CD14-positive monocyte (primary cell): ENCODE results near the gene PNLDC1. TPM values are rescaled to one million over a fixed set of nuclear protein-coding genes. Genes with fewer than 3 reads are reported as not detected.

Experiments used
- DNase-seq, 3 donors: peaks; one replicate each; pipeline ENCODE4 v3.0.0-alpha.2; 2011 to 2022
- H2AFZ ChIP-seq: 2 replicates; pipeline ENCODE4 v1.6.0; 2012; ENCODE audit warnings: mild to moderate bottlenecking, low read depth, low read length, inconsistent platforms; ENCODE audit not compliant: insufficient read depth, poor library complexity, severe bottlenecking
- H3K27ac ChIP-seq, 2 donors: 1 replicate in 1 of 2; 2 replicates in 1 of 2; pipeline ENCODE4 v1.5.1; 2012 to 2013; ENCODE audit warnings: low read length in 2 of 2, control low read depth in 1 of 2, inconsistent platforms in 1 of 2, low read depth in 1 of 2, mild to moderate bottlenecking in 1 of 2
- H3K27me3 ChIP-seq, 2 donors: one replicate each; pipeline versions ENCODE4 v1.6.0 to v1.6.1; 2011 to 2013; ENCODE audit warnings: low read length in 2 of 2; ENCODE audit not compliant: control insufficient read depth in 2 of 2, insufficient read depth in 2 of 2
- H3K36me3 ChIP-seq, 2 donors: replicated peaks in 1 of 2; 1 replicate in 1 of 2; 2 replicates in 1 of 2; pipeline versions ENCODE4 v1.5.1 to v1.6.1; 2012 to 2013; ENCODE audit warnings: low read length in 2 of 2, control low read depth in 1 of 2, inconsistent platforms in 1 of 2, mild to moderate bottlenecking in 1 of 2; ENCODE audit not compliant: insufficient read depth in 2 of 2, control insufficient read depth in 1 of 2
- H3K4me1 ChIP-seq, 2 donors: 1 replicate in 1 of 2; 2 replicates in 1 of 2; pipeline versions ENCODE4 v1.5.1 to v1.6.1; 2012 to 2013; ENCODE audit warnings: low read length in 2 of 2, control low read depth in 1 of 2, inconsistent platforms in 1 of 2, mild to moderate bottlenecking in 1 of 2, moderate library complexity in 1 of 2; ENCODE audit not compliant: insufficient read depth in 2 of 2, control insufficient read depth in 1 of 2
- H3K4me2 ChIP-seq: replicated peaks from 2 replicates; pipeline ENCODE3; 2012; ENCODE audit warnings: low read length, moderate library complexity, mild to moderate bottlenecking; ENCODE audit not compliant: poor library complexity, severe bottlenecking; ENCODE audit errors: extremely low read depth
- H3K4me3 ChIP-seq, 3 experiments: fragments of 200-600 bp in 1 of 3; sonication (generic) in 1 of 3; replicated peaks in 1 of 3; 1 replicate in 2 of 3; 2 replicates in 1 of 3; pipeline ENCODE4 v1.5.1; 2011 to 2013; ENCODE audit warnings: low read length in 3 of 3, mild to moderate bottlenecking in 3 of 3, control low read depth in 2 of 3, low read depth in 2 of 3, inconsistent platforms in 1 of 3, moderate library complexity in 1 of 3
- H3K79me2 ChIP-seq: 2 replicates; pipeline ENCODE4 v1.6.0; 2012; ENCODE audit warnings: mild to moderate bottlenecking, control low read depth, inconsistent platforms, low read length, moderate library complexity; ENCODE audit not compliant: insufficient read depth
- H3K9ac ChIP-seq: 2 replicates; pipeline ENCODE4 v1.6.0; 2017; ENCODE audit warnings: low read length, mild to moderate bottlenecking; ENCODE audit not compliant: insufficient read depth, poor library complexity, severe bottlenecking
- H3K9me3 ChIP-seq, 2 donors: replicated peaks in 1 of 2; 1 replicate in 1 of 2; 2 replicates in 1 of 2; pipeline versions ENCODE4 v1.5.1 to v1.6.1; 2012 to 2013; ENCODE audit warnings: low read length in 2 of 2, control low read depth in 1 of 2; ENCODE audit not compliant: control insufficient read depth in 1 of 2, insufficient read depth in 1 of 2
- H4K20me1 ChIP-seq: 2 replicates; pipeline ENCODE4 v1.6.0; 2012; ENCODE audit warnings: mild to moderate bottlenecking, low read length, control low read depth, moderate library complexity; ENCODE audit not compliant: insufficient read depth
- H3K27ac Mint-ChIP-seq, 7 donors: one replicate each; pipeline ENCODE4 v1.8.0; 2020; ENCODE audit warnings: mild to moderate bottlenecking in 7 of 7, mixed read lengths in 7 of 7, moderate library complexity in 6 of 7, inconsistent platforms in 2 of 7
- H3K27me3 Mint-ChIP-seq, 3 donors: one replicate each; pipeline ENCODE4 v1.8.0; 2021 to 2022; ENCODE audit warnings: low read depth in 3 of 3, mild to moderate bottlenecking in 3 of 3, mixed read lengths in 3 of 3, moderate library complexity in 3 of 3, inconsistent platforms in 1 of 3
- H3K36me3 Mint-ChIP-seq, 2 donors: one replicate each; pipeline ENCODE4 v1.8.0; 2020; ENCODE audit warnings: mixed read lengths in 2 of 2, inconsistent platforms in 1 of 2, mild to moderate bottlenecking in 1 of 2
- H3K4me1 Mint-ChIP-seq: one replicate; pipeline ENCODE4 v1.8.0; 2020; ENCODE audit warnings: mild to moderate bottlenecking, mixed read lengths
- H3K4me3 Mint-ChIP-seq, 2 donors: one replicate each; pipeline ENCODE4 v1.8.0; 2020; ENCODE audit warnings: mild to moderate bottlenecking in 2 of 2, mixed read lengths in 2 of 2, moderate library complexity in 1 of 2
- H3K9me3 Mint-ChIP-seq, 7 donors: one replicate each; pipeline ENCODE4 v1.8.0; 2020 to 2022; ENCODE audit warnings: mixed read lengths in 7 of 7, mild to moderate bottlenecking in 6 of 7, moderate library complexity in 6 of 7, inconsistent platforms in 2 of 7
- WGBS: methylation state at CpG from one replicate; pipeline ENCODE4 v1.1.5; 2013; ENCODE audit warnings: missing lambda C conversion rate; ENCODE audit not compliant: insufficient coverage; 5-methylcytosine and 5-hydroxymethylcytosine counted together
- intact Hi-C, 2 donors: fragments of 100-400 bp; cut with micrococcal nuclease; formaldehyde crosslinking; loops; one replicate each; pipeline versions ENCODE4 v1.15.0 to v1.15.1; 2023
- polyA minus RNA-seq: library from RNA; depleted of rRNA, polyadenylated mRNA; stranded (reverse); fragments of >200 nt; gene quantifications from 2 replicates; pipeline ENCODE4 v1.2.3, GENCODE V29; 2012
- polyA plus RNA-seq, 3 donors: library from polyadenylated mRNA; depleted of rRNA in 1 of 3; unstranded in 2 of 3; stranded (reverse) in 1 of 3; fragments of 300-500 nt in 2 of 3; fragments of >200 nt in 1 of 3; fragmentation: Illumina TruSeq in 2 of 3; gene quantifications; 1 replicate in 2 of 3; 2 replicates in 1 of 3; pipeline ENCODE4 v1.2.3, GENCODE V29; 2012 to 2021
- total RNA-seq, 12 experiments: library from RNA in 1 of 12; stranded (reverse) in 1 of 12; fragments of 120-200 nt in 1 of 12; gene quantifications; one replicate each; pipeline ENCODE4 v1.2.4 and lab custom pipeline; 2013 to 2026; ENCODE audit warnings: mixed read lengths in 6 of 12, inconsistent platforms in 1 of 12
- TF ChIP-seq, protein P1 (sequence below): fragments of 200-600 bp; IDR thresholded peaks from one replicate; pipeline ENCODE4 v1.8.0; 2022; ENCODE audit warnings: antibody characterized with exemption, mild to moderate bottlenecking

The PNLDC1 gene
- total RNA-seq (2013): 0.04 TPM
- polyA plus RNA-seq: under 1 TPM in 1 of 3 donors, not detected in 2; 0.56 TPM
- 0.14 and 0.56 TPM in 2 replicates for polyA minus RNA-seq
- total RNA-seq (lab: John Stamatoyannopoulos, UW): 0.29 to 2.3 (median 0.84) reads per million in 11 experiments

DNA sequence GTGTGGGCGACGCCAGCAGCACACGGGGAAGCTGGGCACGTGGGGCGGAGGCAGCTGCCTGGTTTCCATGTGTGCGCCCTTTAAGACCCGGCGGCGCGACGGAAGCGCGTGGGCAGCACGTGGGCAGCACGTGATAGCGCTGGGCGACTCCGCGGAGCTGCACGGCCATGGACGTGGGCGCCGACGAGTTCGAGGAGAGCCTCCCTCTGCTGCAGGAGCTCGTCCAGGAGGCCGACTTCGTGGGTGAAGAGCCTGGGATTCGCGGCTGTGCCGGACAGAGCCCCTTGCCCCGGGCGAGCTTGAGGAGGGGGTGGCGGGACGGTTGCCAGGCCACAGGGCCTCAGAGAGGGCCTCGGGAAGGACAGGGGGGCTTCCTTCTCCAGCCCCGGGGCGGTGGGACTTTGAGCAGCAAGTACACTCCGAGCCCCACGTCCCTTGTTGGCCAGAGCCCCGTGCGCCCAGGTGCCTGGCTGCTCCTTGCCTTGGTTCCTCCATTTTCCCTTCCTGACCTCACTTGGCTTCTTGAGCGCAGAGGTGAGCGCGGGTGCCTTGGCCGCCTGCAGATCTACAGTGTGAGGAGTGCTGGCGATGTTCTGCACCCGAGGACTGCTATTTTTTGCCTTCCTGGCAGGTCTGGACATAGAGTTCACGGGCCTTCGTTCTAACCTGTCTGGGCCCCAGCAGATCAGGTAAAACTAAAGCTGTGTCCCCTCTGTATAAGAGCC lies at the start of gene PNLDC1:
Gene PNLDC1, plus strand, starts transcription at position 136 of the 725 bp plus-strand sequence. Its CDS starts 32 bp downstream, at position 168.
- Mint-ChIP-seq H3K4me1 (peaks cover 8% of the 10 kb centered on the region), H3K27ac (no peak within 1 kb of the TSS), H3K36me3 (peaks cover 40 to 45% of the 10 kb centered on the region in 2 donors), H3K9me3 (peaks cover 0 to 3% (median 1%) of the 10 kb centered on the region in 7 donors), H3K27me3 (no peaks in the 10 kb centered on the region), H3K4me3 (no peak within 1 kb of the TSS)
- no peaks in the 10 kb centered on the region for H3K9me3 ChIP-seq
- TF ChIP-seq, protein P1, sequence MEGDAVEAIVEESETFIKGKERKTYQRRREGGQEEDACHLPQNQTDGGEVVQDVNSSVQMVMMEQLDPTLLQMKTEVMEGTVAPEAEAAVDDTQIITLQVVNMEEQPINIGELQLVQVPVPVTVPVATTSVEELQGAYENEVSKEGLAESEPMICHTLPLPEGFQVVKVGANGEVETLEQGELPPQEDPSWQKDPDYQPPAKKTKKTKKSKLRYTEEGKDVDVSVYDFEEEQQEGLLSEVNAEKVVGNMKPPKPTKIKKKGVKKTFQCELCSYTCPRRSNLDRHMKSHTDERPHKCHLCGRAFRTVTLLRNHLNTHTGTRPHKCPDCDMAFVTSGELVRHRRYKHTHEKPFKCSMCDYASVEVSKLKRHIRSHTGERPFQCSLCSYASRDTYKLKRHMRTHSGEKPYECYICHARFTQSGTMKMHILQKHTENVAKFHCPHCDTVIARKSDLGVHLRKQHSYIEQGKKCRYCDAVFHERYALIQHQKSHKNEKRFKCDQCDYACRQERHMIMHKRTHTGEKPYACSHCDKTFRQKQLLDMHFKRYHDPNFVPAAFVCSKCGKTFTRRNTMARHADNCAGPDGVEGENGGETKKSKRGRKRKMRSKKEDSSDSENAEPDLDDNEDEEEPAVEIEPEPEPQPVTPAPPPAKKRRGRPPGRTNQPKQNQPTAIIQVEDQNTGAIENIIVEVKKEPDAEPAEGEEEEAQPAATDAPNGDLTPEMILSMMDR: no peak
- no peaks in the 10 kb centered on the region for H3K27me3 ChIP-seq
- H3K4me2 ChIP-seq: no peak within 1 kb of the TSS
- 96% methylated on average over 50 of the region's 50 CpGs for WGBS
- no peak within 1 kb of the TSS for H3K9ac ChIP-seq
- H3K27ac ChIP-seq: no peak within 1 kb of the TSS
- H3K36me3 ChIP-seq: peaks cover 35 to 47% of the 10 kb centered on the region in 2 donors
- DNase-seq: no peak
- H3K79me2 ChIP-seq: peaks cover 7% of the 10 kb centered on the region
- no peaks in the 10 kb centered on the region for H4K20me1 ChIP-seq
- intact Hi-C loops: no loop called here
- H2AFZ ChIP-seq: no peak within 1 kb of the TSS
- peaks cover 7 to 10% of the 10 kb centered on the region in 2 donors for H3K4me1 ChIP-seq
- no peak within 1 kb of the TSS for H3K4me3 ChIP-seq

- H3K79me2 ChIP-seq: peaks cover 48% of the 10 kb centered on the region
- WGBS: no CpG with 5 or more reads among the region's 3 CpGs
- no peaks in the 10 kb centered on the region for H3K4me1 ChIP-seq
- no peak for DNase-seq
- H3K36me3 ChIP-seq: peaks cover 87 to 100% of the 10 kb centered on the region in 2 donors
- TF ChIP-seq, protein P1: no peak
- no peak overlapping the region for H3K9ac ChIP-seq
- Mint-ChIP-seq H3K36me3 (peaks cover 84 to 89% of the 10 kb centered on the region in 2 donors), H3K9me3 (no peaks in the 10 kb centered on the region), H3K4me1 (no peaks in the 10 kb centered on the region), H3K27me3 (no peaks in the 10 kb centered on the region), H3K4me3 (no peak overlapping the region), H3K27ac (no peak overlapping the region)
- no peak overlapping the region for H3K4me2 ChIP-seq
- no peaks in the 10 kb centered on the region for H3K9me3 ChIP-seq
- H3K27me3 ChIP-seq: no peaks in the 10 kb centered on the region
- no peak overlapping the region for H3K4me3 ChIP-seq
- peaks cover 86% of the 10 kb centered on the region for H4K20me1 ChIP-seq
- no peak overlapping the region for H3K27ac ChIP-seq
- no peak overlapping the region for H2AFZ ChIP-seq
- intact Hi-C loops: loop anchor here in 1 of 2 donors (5.0 kb wide), 1 partner anchor 36 kb away; the partner anchor contains the start of gene TCP1
Observed at GRCh38 chr6:159751448-159751847, 48.6 kb upstream of the PNLDC1 start.
